GM12878 (cell line): ENCODE data around the gene NEK11. TPM values are rescaled to one million over a fixed set of nuclear protein-coding genes. Genes with fewer than 3 reads are reported as not detected.

Experiments
- ATAC-seq: fragments of 200-7000 bp; cut with Tn5 transposase; 3 replicates; pipeline ENCODE4 v1.9.1; 2020; ENCODE audit warnings: mild to moderate bottlenecking, moderate library complexity
- BruUV-seq: library from RNA; stranded (reverse); fragments of 400-500 nt; replicated peaks from 2 replicates; lab custom pipeline; 2021; lab: Mats Ljungman, UMichigan
- CTCF ChIA-PET: fragments of 300-600 bp; sonication (Branson Sonifier 250); formaldehyde crosslinking; extraction: SDS; loops from one replicate; lab custom pipeline; 2021; ENCODE audit warnings: inconsistent platforms; lab: Yijun Ruan, JAX
- POLR2A ChIA-PET: fragments of 350-600 bp; formaldehyde crosslinking; extraction: SDS; loops from one replicate; lab custom pipeline; 2021; ENCODE audit warnings: inconsistent platforms; lab: Charles Lee
- RAD21 ChIA-PET: fragments of 300-600 bp; sonication (Branson Sonifier 250); formaldehyde crosslinking; loops from one replicate; lab custom pipeline; 2023; ENCODE audit warnings: antibody characterized with exemption; ENCODE audit not compliant: unreplicated experiment; lab: Charles Lee
- SMC1A ChIA-PET: fragments of 300-600 bp; sonication (Branson Sonifier 250); formaldehyde crosslinking; loops from one replicate; lab custom pipeline; 2023; ENCODE audit not compliant: unreplicated experiment, uncharacterized antibody; lab: Charles Lee
- DNase-seq: peaks from one replicate; pipeline ENCODE4 v3.0.0-alpha.2; 2011; ENCODE audit warnings: low read depth, low spot score
- FAIRE-seq: peaks from 3 replicates; lab custom pipeline; 2011; peaks lifted over from hg19 to GRCh38; lab: Jason Lieb, UNC
- H2AFZ ChIP-seq: 2 replicates; pipeline ENCODE4 v1.6.0; 2011; ENCODE audit warnings: low read depth, low read length, control low read depth; ENCODE audit not compliant: control insufficient read depth
- H3K27ac ChIP-seq: 2 replicates; pipeline ENCODE4 v1.5.1; 2011; ENCODE audit warnings: control low read depth; ENCODE audit not compliant: control insufficient read depth, insufficient read depth
- H3K27me3 ChIP-seq, 2 experiments: replicated peaks in 1 of 2; 2 replicates each; pipeline versions ENCODE4 v1.6.0 to v1.6.1; 2011; ENCODE audit warnings: low read length in 1 of 2; ENCODE audit not compliant: control insufficient read depth in 2 of 2, insufficient read depth in 2 of 2
- H3K36me3 ChIP-seq, 2 experiments: 2 replicates each; pipeline ENCODE4 v1.5.1; 2011; ENCODE audit warnings: low read length in 1 of 2; ENCODE audit not compliant: control insufficient read depth in 2 of 2, insufficient read depth in 2 of 2
- H3K4me1 ChIP-seq: 2 replicates; pipeline ENCODE4 v1.6.1; 2011; ENCODE audit warnings: mild to moderate bottlenecking, low read length, moderate library complexity, mixed read lengths; ENCODE audit not compliant: control insufficient read depth, insufficient read depth
- H3K4me2 ChIP-seq: 2 replicates; pipeline ENCODE4 v1.6.0; 2011; ENCODE audit warnings: control low read depth; ENCODE audit not compliant: control insufficient read depth, insufficient read depth
- H3K4me3 ChIP-seq: fragments of 200-600 bp; sonication (generic); 2 replicates; pipeline ENCODE4 v1.5.1; 2016
- H3K79me2 ChIP-seq: 2 replicates; pipeline ENCODE4 v1.6.0; 2011; ENCODE audit warnings: low read length; ENCODE audit not compliant: control insufficient read depth, insufficient read depth
- H3K9ac ChIP-seq: 2 replicates; pipeline ENCODE4 v1.8.0; 2011; ENCODE audit warnings: low read length, control low read depth, mixed read lengths; ENCODE audit not compliant: control insufficient read depth, insufficient read depth
- H3K9me3 ChIP-seq: replicated peaks from 3 replicates; pipeline ENCODE4 v1.5.1; 2011; ENCODE audit warnings: mild to moderate bottlenecking, low read length; ENCODE audit not compliant: control insufficient read depth, insufficient read depth
- H4K20me1 ChIP-seq: 2 replicates; pipeline ENCODE4 v1.6.0; 2011; ENCODE audit not compliant: control insufficient read depth, insufficient read depth
- HSF1 ChIP-seq: fragments of 150-350 bp; IDR thresholded peaks from 2 replicates; pipeline ENCODE4 v1.6.1; 2014; ENCODE audit warnings: mild to moderate bottlenecking, low read depth, low read length
- IRF3 ChIP-seq: fragments of 450-650 bp; IDR thresholded peaks from 2 replicates; pipeline ENCODE4 v1.6.1; 2014; ENCODE audit warnings: mild to moderate bottlenecking
- MYB ChIP-seq: fragments of 150-350 bp; IDR thresholded peaks from 2 replicates; pipeline ENCODE4 v1.6.1; 2014; ENCODE audit warnings: mild to moderate bottlenecking, low read depth, low read length, borderline replicate concordance
- PAX5 ChIP-seq: IDR thresholded peaks from 2 replicates; pipeline ENCODE4 v1.6.1; 2011; ENCODE audit warnings: low read depth, low read length, borderline replicate concordance
- POLR2A ChIP-seq: IDR thresholded peaks from 2 replicates; pipeline ENCODE4 v1.6.1; 2011; ENCODE audit warnings: low read depth, mild to moderate bottlenecking, low read length
- POLR2AphosphoS5 ChIP-seq: IDR thresholded peaks from 2 replicates; pipeline ENCODE4 v1.6.1; 2011; ENCODE audit warnings: mild to moderate bottlenecking, low read length, inconsistent platforms
- USF2 ChIP-seq: IDR thresholded peaks from 2 replicates; pipeline ENCODE4 v1.6.1; 2011; ENCODE audit warnings: low read depth, low read length, improper control_type of control experiment, borderline replicate concordance
- YBX1 ChIP-seq: fragments of 450-650 bp; IDR thresholded peaks from 2 replicates; pipeline ENCODE4 v1.6.1; 2016; ENCODE audit warnings: antibody characterized with exemption
- ZNF217 ChIP-seq: fragments of 450-650 bp; IDR thresholded peaks from 2 replicates; pipeline ENCODE4 v1.6.1; 2017; ENCODE audit warnings: antibody characterized with exemption, mild to moderate bottlenecking
- ZNF622 ChIP-seq: fragments of 450-650 bp; IDR thresholded peaks from 2 replicates; pipeline ENCODE4 v1.6.1; 2017; ENCODE audit warnings: mild to moderate bottlenecking, inconsistent platforms
- WGBS: methylation state at CpG from one replicate; pipeline ENCODE4 v1.1.6; 2016; ENCODE audit warnings: low lambda C conversion rate; ENCODE audit not compliant: insufficient replicate concordance, insufficient coverage; ENCODE audit errors: missing lambda C conversion rate; 5-methylcytosine and 5-hydroxymethylcytosine counted together
- in situ Hi-C: fragments of 300-500 bp; cut with MboI; formaldehyde crosslinking; loops from 9 replicates; pipeline ENCODE4 v1.14.3; 2018; ENCODE audit warnings: mixed read lengths
- intact Hi-C: fragments of 100-400 bp; cut with micrococcal nuclease; formaldehyde crosslinking; loops from one replicate; pipeline ENCODE4 v1.14.2; 2022; ENCODE audit not compliant: unreplicated experiment
- polyA plus RNA-seq, 11 experiments: library from polyadenylated mRNA; depleted of rRNA in 4 of 11; unstranded in 6 of 11; stranded (reverse) in 5 of 11; fragments of >200 nt; fragmentation: Nextera tagmentation in 4 of 11; fragmentation: Illumina TruSeq in 1 of 11; extraction: Ambion mirVana in 4 of 11; extraction: Trizol in 1 of 11; gene quantifications; 1 replicate in 1 of 11; 2 replicates in 10 of 11; pipeline versions ENCODE4 v1.2.1 to v1.2.3, GENCODE V29; 2011 to 2016; ENCODE audit warnings: inconsistent platforms in 2 of 11, missing spikeins in 2 of 11, low read depth in 1 of 11
- total RNA-seq, 4 experiments: library from RNA; depleted of rRNA in 3 of 4; stranded (reverse); fragments of >200 nt in 3 of 4; fragmentation: Illumina TruSeq in 1 of 4; extraction: Trizol in 1 of 4; gene quantifications; 2 replicates each; pipeline versions ENCODE4 v1.2.1 to v1.2.3, GENCODE V29; 2013 to 2021

The NEK11 gene
- total and polyA plus RNA-seq, 10 of the 15 experiments (the other 5 are each of a cell fraction or from before 2014, with no cell fraction given): 0.05 to 0.94 (median 0.36) TPM; not detected in 1

DNA sequence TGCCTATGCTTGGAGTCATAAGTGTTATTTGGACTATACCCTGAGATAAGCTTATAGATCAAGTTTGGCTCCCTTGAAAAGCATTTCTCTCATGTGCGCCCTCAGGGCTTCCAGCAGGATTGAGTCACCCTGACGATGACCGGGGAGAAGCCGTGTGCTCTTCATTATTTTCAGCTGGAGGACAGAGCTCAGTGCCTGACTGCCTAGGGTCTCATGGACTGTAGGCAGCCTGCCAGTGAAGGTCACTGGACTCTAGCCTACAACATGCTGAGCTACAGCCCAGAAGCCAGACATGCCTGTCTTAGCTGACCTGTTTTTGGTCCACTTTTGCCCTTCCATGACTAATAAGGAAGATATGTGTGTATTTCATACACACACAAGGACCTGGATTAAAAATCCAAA, 323.3 kb downstream of the NEK11 start:
- ATAC-seq (no peak), DNase-seq (no peak), FAIRE-seq (no peak)
- Histone ChIP-seq H3K4me3 (no peak overlapping the region), H2AFZ (no peak overlapping the region), H3K4me1 (no peaks in the 10 kb centered on the region), H3K36me3 (no peaks in the 10 kb centered on the region), H3K9ac (no peak overlapping the region), H3K27me3 (no peaks in the 10 kb centered on the region), H3K4me2 (no peak overlapping the region), H3K9me3 (no peaks in the 10 kb centered on the region), H4K20me1 (no peaks in the 10 kb centered on the region), H3K79me2 (no peaks in the 10 kb centered on the region), H3K27ac (no peak overlapping the region)
- BruUV-seq: no TSS peak
- POLR2A ChIA-PET: no interaction called here
- SMC1A ChIA-PET: interaction anchor here (0.8 to 1.3 kb wide), 2 partner anchors 9 to 20 kb away, joined by 3 read pairs; no protein-coding TSS in a partner anchor
- 92% methylated on average over 4 of the region's 4 CpGs for WGBS
- CTCF ChIA-PET: no interaction called here
- intact Hi-C loops: no loop called here
- in situ Hi-C loops: no loop called here
- RAD21 ChIA-PET: no interaction called here
- no peak for TF ChIP-seq ZNF622
- no peak for TF ChIP-seq USF2
- no peak for TF ChIP-seq POLR2A
- no peak for TF ChIP-seq MYB
- no peak for TF ChIP-seq HSF1

GRCh38 chr3:131350506-131350905, 323.8 kb downstream of the NEK11 start:
- BruUV-seq: no TSS peak
- Histone ChIP-seq H3K27ac (no peak overlapping the region), H3K4me1 (no peaks in the 10 kb centered on the region), H2AFZ (no peak overlapping the region), H3K9me3 (no peaks in the 10 kb centered on the region), H3K9ac (no peak overlapping the region), H3K36me3 (no peaks in the 10 kb centered on the region), H3K79me2 (no peaks in the 10 kb centered on the region), H3K27me3 (no peaks in the 10 kb centered on the region), H3K4me3 (no peak overlapping the region)
- ChIA-PET CTCF (no interaction called here), POLR2A (no interaction called here), RAD21 (no interaction called here), SMC1A (interaction anchor here (0.7 to 1.3 kb wide), 2 partner anchors 8 to 10 kb away, joined by 3 read pairs; no protein-coding TSS in a partner anchor)
- no peak for DNase-seq
- in situ Hi-C loops (no loop called here), intact Hi-C loops (no loop called here)
- FAIRE-seq: no peak
- WGBS: 28% methylated on average over 1 of the region's 1 CpG
- no peak for TF ChIP-seq PAX5
- TF ChIP-seq IRF3: no peak
- no peak for TF ChIP-seq ZNF217
- TF ChIP-seq POLR2AphosphoS5: no peak
- no peak for TF ChIP-seq YBX1
- TF ChIP-seq, all 136 proteins: peak for 0
- Histone ChIP-seq H4K20me1 (no peaks in the 10 kb centered on the region), H3K4me2 (no peak overlapping the region)
- no peak for ATAC-seq
